Suprapubic skin (tissue), 4 donors: ENCODE results near the gene MED27. TPM values are rescaled to one million over a fixed set of nuclear protein-coding genes. Genes with fewer than 3 reads are reported as not detected.

ENCODE experiments used
- DNase-seq, 2 donors: peaks; one replicate each; pipeline ENCODE4 v3.0.0-alpha.2; 2019; ENCODE audit warnings: low spot score in 2 of 2
- H3K27ac ChIP-seq: fragments of 200-600 bp; sonication (generic); one replicate; pipeline ENCODE4 v1.5.1; 2019
- H3K27me3 ChIP-seq: fragments of 200-600 bp; sonication (generic); one replicate; pipeline ENCODE4 v1.5.1; 2019
- H3K36me3 ChIP-seq: fragments of 200-600 bp; sonication (generic); one replicate; pipeline ENCODE4 v1.5.1; 2019
- H3K4me1 ChIP-seq: fragments of 200-600 bp; sonication (generic); one replicate; pipeline ENCODE4 v1.5.1; 2019
- H3K4me3 ChIP-seq: fragments of 200-600 bp; sonication (generic); one replicate; pipeline ENCODE4 v1.5.1; 2019; ENCODE audit warnings: mild to moderate bottlenecking
- H3K9me3 ChIP-seq: fragments of 200-600 bp; sonication (generic); one replicate; pipeline ENCODE4 v1.5.1; 2019
- CTCF ChIP-seq, 2 donors: fragments of 200-600 bp in 1 of 2; fragments of 450-650 bp in 1 of 2; sonication (generic) in 1 of 2; IDR thresholded peaks; one replicate each; pipeline ENCODE4 v1.5.1; 2016 to 2019; ENCODE audit warnings: antibody characterized with exemption in 2 of 2, mild to moderate bottlenecking in 1 of 2, moderate library complexity in 1 of 2
- EP300 ChIP-seq: sonication (generic); formaldehyde crosslinking; IDR thresholded peaks from one replicate; pipeline ENCODE4 v1.6.1; 2017; ENCODE audit warnings: antibody characterized with exemption
- POLR2A ChIP-seq, 2 donors: fragments of 450-650 bp; IDR thresholded peaks; one replicate each; pipeline ENCODE4 v1.6.1; 2017; ENCODE audit warnings: antibody characterized with exemption in 2 of 2, mild to moderate bottlenecking in 2 of 2, moderate library complexity in 2 of 2
- POLR2AphosphoS5 ChIP-seq, 3 donors: sonication (generic); formaldehyde crosslinking; IDR thresholded peaks; one replicate each; pipeline ENCODE4 v1.6.1; 2017; ENCODE audit warnings: antibody characterized with exemption in 3 of 3
- WGBS: methylation state at CpG from one replicate; pipeline ENCODE4 v1.1.5; 2018; 5-methylcytosine and 5-hydroxymethylcytosine counted together
- total RNA-seq, 4 donors: library from RNA; depleted of rRNA; stranded (reverse); fragments of >200 nt; gene quantifications; one replicate each; pipeline ENCODE4 v1.1.0, GENCODE V29; 2016

Gene MED27
- total RNA-seq, 4 donors from 2014 or later: 12.6 to 20.3 (median 16.0) TPM

- H3K4me3 ChIP-seq: no peak overlapping the region
- H3K4me1 ChIP-seq: no peaks in the 10 kb centered on the region
- DNase-seq: no peak
- no peaks in the 10 kb centered on the region for H3K9me3 ChIP-seq
- no peak overlapping the region for H3K27ac ChIP-seq
- peaks cover 4% of the 10 kb centered on the region for H3K36me3 ChIP-seq
- 98% methylated on average over 3 of the region's 3 CpGs for WGBS
- TF ChIP-seq POLR2A (IDR thresholded peaks at IDR 0.05) (no peak), EP300 (no peak), CTCF (IDR thresholded peaks at IDR 0.05) (no peak), POLR2AphosphoS5 (IDR thresholded peaks at IDR 0.05) (no peak)
- no peaks in the 10 kb centered on the region for H3K27me3 ChIP-seq
Observed at GRCh38 chr9:131959056-131959455, 120.6 kb downstream of the MED27 start.

GRCh38 chr9:131954299-131954698 lies 125.4 kb downstream of the MED27 start:
- TF ChIP-seq EP300 (no peak), POLR2AphosphoS5 (IDR thresholded peaks at IDR 0.05) (no peak), CTCF (IDR thresholded peaks at IDR 0.05) (no peak), POLR2A (IDR thresholded peaks at IDR 0.05) (no peak)
- Histone ChIP-seq H3K27ac (no peak overlapping the region), H3K4me1 (peaks cover 15% of the 10 kb centered on the region), H3K9me3 (no peaks in the 10 kb centered on the region), H3K27me3 (no peaks in the 10 kb centered on the region), H3K4me3 (no peak overlapping the region), H3K36me3 (peaks cover 4% of the 10 kb centered on the region)
- 100% methylated on average over 1 of the region's 1 CpG for WGBS
- no peak for DNase-seq

- H3K4me3 ChIP-seq: no peak overlapping the region
- no peaks in the 10 kb centered on the region for H3K36me3 ChIP-seq
- H3K27ac ChIP-seq: no peak overlapping the region
- H3K9me3 ChIP-seq: no peaks in the 10 kb centered on the region
- no peaks in the 10 kb centered on the region for H3K27me3 ChIP-seq
- 51% methylated on average over 5 of the region's 5 CpGs for WGBS
- no peak for DNase-seq
- H3K4me1 ChIP-seq: peaks cover 15% of the 10 kb centered on the region
- TF ChIP-seq CTCF (IDR thresholded peaks at IDR 0.05) (no peak), POLR2AphosphoS5 (IDR thresholded peaks at IDR 0.05) (no peak), POLR2A (IDR thresholded peaks at IDR 0.05) (no peak), EP300 (no peak)
Observed at GRCh38 chr9:131951905-131952304, 127.8 kb downstream of the MED27 start.

- Histone ChIP-seq H3K27ac (no peak overlapping the region), H3K4me1 (peaks cover 15% of the 10 kb centered on the region), H3K9me3 (no peaks in the 10 kb centered on the region), H3K4me3 (no peak overlapping the region), H3K27me3 (no peaks in the 10 kb centered on the region), H3K36me3 (no peaks in the 10 kb centered on the region)
- no peak for DNase-seq
- TF ChIP-seq CTCF (IDR thresholded peaks at IDR 0.05) (no peak), EP300 (no peak), POLR2A (IDR thresholded peaks at IDR 0.05) (no peak), POLR2AphosphoS5 (IDR thresholded peaks at IDR 0.05) (no peak)
- WGBS: 92% methylated on average over 3 of the region's 3 CpGs
Observed at GRCh38 chr9:131951155-131951554, 128.5 kb downstream of the MED27 start.

- no peak overlapping the region for H3K27ac ChIP-seq
- no peaks in the 10 kb centered on the region for H3K27me3 ChIP-seq
- no peaks in the 10 kb centered on the region for H3K9me3 ChIP-seq
- no peaks in the 10 kb centered on the region for H3K36me3 ChIP-seq
- no peak overlapping the region for H3K4me3 ChIP-seq
- WGBS: 89% methylated on average over 9 of the region's 9 CpGs
- TF ChIP-seq POLR2AphosphoS5 (IDR thresholded peaks at IDR 0.05) (no peak), EP300 (no peak), CTCF (IDR thresholded peaks at IDR 0.05) (no peak), POLR2A (IDR thresholded peaks at IDR 0.05) (no peak)
- peaks cover 15% of the 10 kb centered on the region for H3K4me1 ChIP-seq
- DNase-seq: no peak
Observed at GRCh38 chr9:131950487-131950886, 129.2 kb downstream of the MED27 start.
